DND-41 (cell line): ENCODE results near the gene EFHC1.

Experiments
- ATAC-seq: fragments of 200-7000 bp; cut with Tn5 transposase; 3 replicates; pipeline ENCODE4 v1.9.1; 2021; ENCODE audit warnings: low read depth; ENCODE audit not compliant: insufficient read depth
- DNase-seq: peaks from one replicate; pipeline ENCODE4 v3.0.0-alpha.2; 2020
- H2AFZ ChIP-seq: 2 replicates; pipeline ENCODE4 v1.6.0; 2012; ENCODE audit warnings: low read depth, low read length
- H3K27ac ChIP-seq: 2 replicates; pipeline ENCODE4 v1.5.1; 2012; ENCODE audit warnings: low read length, inconsistent platforms
- H3K27me3 ChIP-seq: fragments of 200-600 bp; sonication (generic); 2 replicates; pipeline ENCODE4 v1.6.0; 2012; ENCODE audit warnings: low read length, mild to moderate bottlenecking, inconsistent platforms; ENCODE audit not compliant: insufficient read depth, poor library complexity
- H3K36me3 ChIP-seq: 2 replicates; pipeline ENCODE4 v1.5.1; 2012; ENCODE audit warnings: low read length, inconsistent platforms; ENCODE audit not compliant: insufficient read depth
- H3K4me1 ChIP-seq: 2 replicates; pipeline ENCODE4 v1.5.1; 2012; ENCODE audit warnings: mild to moderate bottlenecking, low read length; ENCODE audit not compliant: insufficient read depth
- H3K4me2 ChIP-seq: 2 replicates; pipeline ENCODE4 v1.6.0; 2012; ENCODE audit warnings: mild to moderate bottlenecking, moderate library complexity, low read length, inconsistent platforms; ENCODE audit not compliant: insufficient read depth
- H3K4me3 ChIP-seq, 2 experiments: fragments of 200-600 bp in 1 of 2; shearing (Covaris generic) in 1 of 2; 2 replicates each; pipeline ENCODE4 v1.5.1; 2012 to 2016; ENCODE audit warnings: inconsistent platforms in 2 of 2, low read length in 2 of 2, mild to moderate bottlenecking in 2 of 2, low read depth in 1 of 2, moderate library complexity in 1 of 2
- H3K79me2 ChIP-seq: 2 replicates; pipeline ENCODE4 v1.6.0; 2012; ENCODE audit warnings: low read length, inconsistent platforms; ENCODE audit not compliant: insufficient read depth
- H3K9ac ChIP-seq: 2 replicates; pipeline ENCODE4 v1.6.0; 2012; ENCODE audit warnings: low read depth, mild to moderate bottlenecking, inconsistent platforms, low read length, moderate library complexity
- H3K9me3 ChIP-seq: 2 replicates; pipeline ENCODE4 v1.5.1; 2012; ENCODE audit warnings: low read length, moderate library complexity, mild to moderate bottlenecking, inconsistent platforms; ENCODE audit not compliant: insufficient read depth, severe bottlenecking
- H4K20me1 ChIP-seq: 2 replicates; pipeline ENCODE4 v1.6.0; 2012; ENCODE audit warnings: low read length; ENCODE audit not compliant: insufficient read depth
- EZH2 ChIP-seq: IDR thresholded peaks from 3 replicates; pipeline ENCODE4 v1.6.1; 2012; ENCODE audit warnings: borderline replicate concordance, low read depth, mild to moderate bottlenecking, moderate library complexity, low read length, inconsistent platforms; ENCODE audit not compliant: severe bottlenecking
- TF ChIP-seq, protein P1 (sequence below): IDR thresholded peaks from 2 replicates; pipeline ENCODE4 v1.5.1; 2012; ENCODE audit warnings: borderline replicate concordance, low read length, moderate library complexity, mild to moderate bottlenecking; ENCODE audit not compliant: poor library complexity, severe bottlenecking; ENCODE audit errors: extremely low read depth

Gene EFHC1

GRCh38 chr6:52540286-52540902, 120.3 kb downstream of the EFHC1 start:
- H3K4me2 ChIP-seq = no peak overlapping the region
- H3K9ac ChIP-seq = no peak overlapping the region
- peaks cover 57% of the 10 kb centered on the region for H3K4me1 ChIP-seq
- H3K27me3 ChIP-seq = no peaks in the 10 kb centered on the region
- no peak overlapping the region for H3K4me3 ChIP-seq
- no peaks in the 10 kb centered on the region for H3K36me3 ChIP-seq
- H3K9me3 ChIP-seq = no peaks in the 10 kb centered on the region
- DNase-seq = no peak
- no peak for ATAC-seq
- peaks cover 49% of the 10 kb centered on the region for H3K79me2 ChIP-seq
- H2AFZ ChIP-seq = no peak overlapping the region
- H3K27ac ChIP-seq = peak overlapping the region; percentile 42
- no peak for TF ChIP-seq EZH2
- TF ChIP-seq, protein P1, sequence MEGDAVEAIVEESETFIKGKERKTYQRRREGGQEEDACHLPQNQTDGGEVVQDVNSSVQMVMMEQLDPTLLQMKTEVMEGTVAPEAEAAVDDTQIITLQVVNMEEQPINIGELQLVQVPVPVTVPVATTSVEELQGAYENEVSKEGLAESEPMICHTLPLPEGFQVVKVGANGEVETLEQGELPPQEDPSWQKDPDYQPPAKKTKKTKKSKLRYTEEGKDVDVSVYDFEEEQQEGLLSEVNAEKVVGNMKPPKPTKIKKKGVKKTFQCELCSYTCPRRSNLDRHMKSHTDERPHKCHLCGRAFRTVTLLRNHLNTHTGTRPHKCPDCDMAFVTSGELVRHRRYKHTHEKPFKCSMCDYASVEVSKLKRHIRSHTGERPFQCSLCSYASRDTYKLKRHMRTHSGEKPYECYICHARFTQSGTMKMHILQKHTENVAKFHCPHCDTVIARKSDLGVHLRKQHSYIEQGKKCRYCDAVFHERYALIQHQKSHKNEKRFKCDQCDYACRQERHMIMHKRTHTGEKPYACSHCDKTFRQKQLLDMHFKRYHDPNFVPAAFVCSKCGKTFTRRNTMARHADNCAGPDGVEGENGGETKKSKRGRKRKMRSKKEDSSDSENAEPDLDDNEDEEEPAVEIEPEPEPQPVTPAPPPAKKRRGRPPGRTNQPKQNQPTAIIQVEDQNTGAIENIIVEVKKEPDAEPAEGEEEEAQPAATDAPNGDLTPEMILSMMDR = no peak
- 0 out of 2 replicates have a peak, but pooled peaks cover 1% of the 10 kb centered on the region for H4K20me1 ChIP-seq

- Histone ChIP-seq H3K27ac (no peak overlapping the region), H3K79me2 (peaks cover 56% of the 10 kb centered on the region), H2AFZ (no peak overlapping the region), H3K4me3 (no peak overlapping the region), H3K9me3 (no peaks in the 10 kb centered on the region), H4K20me1 (peaks cover 7% of the 10 kb centered on the region; the same call in 1 of the 2 replicates), H3K4me1 (peaks cover 50% of the 10 kb centered on the region), H3K36me3 (no peaks in the 10 kb centered on the region), H3K9ac (no peak overlapping the region), H3K27me3 (no peaks in the 10 kb centered on the region), H3K4me2 (no peak overlapping the region)
- no peak for TF ChIP-seq EZH2
- TF ChIP-seq, protein P1 = no peak
- no peak for DNase-seq
- ATAC-seq = no peak
Observed at GRCh38 chr6:52541135-52541534, 121.0 kb downstream of the EFHC1 start.

GRCh38 chr6:52543262-52543661, 123.1 kb downstream of the EFHC1 start:
- no peaks in the 10 kb centered on the region for H3K36me3 ChIP-seq
- no peak overlapping the region for H3K27ac ChIP-seq
- DNase-seq (no peak), ATAC-seq (no peak)
- no peak overlapping the region for H2AFZ ChIP-seq
- H3K9me3 ChIP-seq = no peaks in the 10 kb centered on the region
- H3K4me3 ChIP-seq = no peak overlapping the region
- H3K27me3 ChIP-seq = no peaks in the 10 kb centered on the region
- no peak for TF ChIP-seq EZH2
- TF ChIP-seq, protein P1 = no peak
- peaks cover 71% of the 10 kb centered on the region for H3K79me2 ChIP-seq
- H3K4me2 ChIP-seq = no peak overlapping the region
- no peak overlapping the region for H3K9ac ChIP-seq
- peaks cover 29% of the 10 kb centered on the region for H3K4me1 ChIP-seq
- peaks cover 16% of the 10 kb centered on the region; the same call in 1 of the 2 replicates for H4K20me1 ChIP-seq
